Activated T-cell treated with anti-CD3 and anti-CD28 coated beads, Interleukin-2, amount 50 U/mL, for 24 hours (primary cell): ENCODE measurements around the gene RABAC1.
"Not testable (repeated sequence)": the region's sequence is repeated elsewhere in the genome, so short reads cannot be mapped to it uniquely, and the experiment has no call there.

Experiments
- DNase-seq: peaks from one replicate; pipeline ENCODE4 v3.0.0-alpha.2; 2020
- H3K27ac Mint-ChIP-seq: 2 replicates; pipeline ENCODE4 v1.8.0; 2020; ENCODE audit warnings: mild to moderate bottlenecking, mixed read lengths
- H3K27me3 Mint-ChIP-seq: 2 replicates; pipeline ENCODE4 v1.8.0; 2020; ENCODE audit warnings: mixed read lengths
- H3K36me3 Mint-ChIP-seq: 2 replicates; pipeline ENCODE4 v1.8.0; 2020; ENCODE audit warnings: low read depth, mixed read lengths
- H3K4me1 Mint-ChIP-seq: 2 replicates; pipeline ENCODE4 v1.8.0; 2020; ENCODE audit warnings: low read depth, mixed read lengths
- H3K4me3 Mint-ChIP-seq: 2 replicates; pipeline ENCODE4 v1.8.0; 2020; ENCODE audit warnings: mild to moderate bottlenecking, moderate library complexity, mixed read lengths
- H3K9me3 Mint-ChIP-seq: 2 replicates; pipeline ENCODE4 v1.8.0; 2020; ENCODE audit warnings: mixed read lengths

RABAC1 gene

GRCh38 chr19:41994521-41994971 is 35.4 kb upstream of the RABAC1 start:
- Mint-ChIP-seq H3K9me3 (no peaks in the 10 kb centered on the region), H3K4me1 (peaks cover 28% of the 10 kb centered on the region), H3K27ac (no peak overlapping the region), H3K4me3 (peak overlapping the region; percentile 18), H3K27me3 (peaks cover 46% of the 10 kb centered on the region), H3K36me3 (no peaks in the 10 kb centered on the region)
- DNase-seq = peak; percentile 31

- DNase-seq = peak; percentile 81
- H3K9me3 Mint-ChIP-seq = no peaks in the 10 kb centered on the region
- no peak within 1 kb of the TSS for H3K27ac Mint-ChIP-seq
- H3K4me3 Mint-ChIP-seq = peak within 1 kb of the TSS; percentile 79
- peaks cover 26% of the 10 kb centered on the region for H3K4me1 Mint-ChIP-seq
- H3K36me3 Mint-ChIP-seq = no peaks in the 10 kb centered on the region
- H3K27me3 Mint-ChIP-seq = peaks cover 42% of the 10 kb centered on the region
Measured at GRCh38 chr19:41993612-41994483, 34.7 kb upstream of the RABAC1 start, which contains the start of gene ATP1A3. Gene ATP1A3, minus strand, starts transcription at chr19:41994230. Its CDS starts 154 bp downstream, at chr19:41994076.

GRCh38 chr19:41991925-41992569 is 32.9 kb upstream of the RABAC1 start:
- not testable (repeated sequence) for H3K4me3 Mint-ChIP-seq, H3K9me3 Mint-ChIP-seq, H3K27ac Mint-ChIP-seq, DNase-seq, H3K36me3 Mint-ChIP-seq
- peaks cover 29% of the 10 kb centered on the region for H3K27me3 Mint-ChIP-seq
- peaks cover 18% of the 10 kb centered on the region for H3K4me1 Mint-ChIP-seq

DNA sequence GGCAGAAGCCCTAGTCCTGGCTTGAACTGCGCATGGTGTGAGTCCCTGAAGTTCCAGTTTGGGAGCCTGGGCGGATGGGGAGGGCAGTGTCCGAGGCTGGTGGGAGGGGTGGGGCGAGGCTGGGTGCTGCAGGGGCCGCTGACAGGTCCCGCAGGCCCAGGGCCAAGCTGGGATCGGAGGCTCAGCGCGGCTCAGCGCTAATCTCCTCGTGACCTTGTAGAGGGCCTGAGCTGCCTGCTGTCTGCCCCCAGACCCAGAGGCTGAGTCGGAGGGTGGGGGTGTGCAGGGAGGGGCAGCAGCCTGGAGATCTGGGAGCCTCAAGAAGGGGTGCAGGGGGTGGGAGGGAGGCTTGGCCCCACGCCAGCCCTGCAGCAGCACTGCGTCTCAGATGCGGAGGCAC is 31.9 kb upstream of the RABAC1 start:
- peaks cover 19% of the 10 kb centered on the region for H3K27me3 Mint-ChIP-seq
- no peak for DNase-seq
- peaks cover 2% of the 10 kb centered on the region for H3K36me3 Mint-ChIP-seq
- no peaks in the 10 kb centered on the region for H3K9me3 Mint-ChIP-seq
- no peak overlapping the region for H3K4me3 Mint-ChIP-seq
- H3K27ac Mint-ChIP-seq = no peak overlapping the region
- H3K4me1 Mint-ChIP-seq = peaks cover 13% of the 10 kb centered on the region

DNA sequence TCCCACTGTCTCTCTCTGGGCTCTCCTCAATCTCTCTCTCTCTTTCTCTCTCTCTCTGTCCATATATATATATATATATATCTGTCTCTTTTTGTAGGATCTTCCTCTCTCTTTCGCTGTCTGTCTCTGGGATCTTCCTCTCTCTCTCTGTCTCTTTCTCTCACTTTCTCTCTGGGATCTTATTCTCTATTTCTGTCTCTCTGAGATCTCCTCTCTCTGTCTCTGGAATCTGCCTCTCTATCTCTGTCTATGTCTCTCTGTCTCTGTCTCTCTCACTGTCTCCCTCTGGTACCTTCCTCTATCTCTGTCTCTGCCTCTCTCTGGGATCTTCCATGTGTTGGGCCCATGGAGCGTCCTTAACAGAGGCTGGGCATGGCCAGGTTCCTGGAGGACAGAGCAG is 31.5 kb upstream of the RABAC1 start:
- Mint-ChIP-seq H3K27ac (no peak overlapping the region), H3K27me3 (peaks cover 15% of the 10 kb centered on the region), H3K4me3 (no peak overlapping the region), H3K36me3 (peaks cover 2% of the 10 kb centered on the region), H3K9me3 (no peaks in the 10 kb centered on the region), H3K4me1 (peaks cover 13% of the 10 kb centered on the region)
- no peak for DNase-seq

- H3K27ac Mint-ChIP-seq = no peak overlapping the region
- peaks cover 9% of the 10 kb centered on the region for H3K27me3 Mint-ChIP-seq
- H3K4me3 Mint-ChIP-seq = no peak overlapping the region
- H3K4me1 Mint-ChIP-seq = peaks cover 9% of the 10 kb centered on the region
- no peak for DNase-seq
- H3K9me3 Mint-ChIP-seq = no peaks in the 10 kb centered on the region
- H3K36me3 Mint-ChIP-seq = peaks cover 5% of the 10 kb centered on the region
Measured at GRCh38 chr19:41990028-41990427, 30.9 kb upstream of the RABAC1 start.

- Mint-ChIP-seq H3K36me3 (peaks cover 5% of the 10 kb centered on the region), H3K27me3 (peaks cover 4% of the 10 kb centered on the region), H3K9me3 (no peaks in the 10 kb centered on the region), H3K27ac (no peak overlapping the region), H3K4me3 (no peak overlapping the region), H3K4me1 (peaks cover 5% of the 10 kb centered on the region)
- DNase-seq = no peak
Measured at GRCh38 chr19:41988947-41989346, 29.8 kb upstream of the RABAC1 start.

GRCh38 chr19:41987141-41987860 is 28.2 kb upstream of the RABAC1 start:
- H3K27me3 Mint-ChIP-seq = no peaks in the 10 kb centered on the region

DNA sequence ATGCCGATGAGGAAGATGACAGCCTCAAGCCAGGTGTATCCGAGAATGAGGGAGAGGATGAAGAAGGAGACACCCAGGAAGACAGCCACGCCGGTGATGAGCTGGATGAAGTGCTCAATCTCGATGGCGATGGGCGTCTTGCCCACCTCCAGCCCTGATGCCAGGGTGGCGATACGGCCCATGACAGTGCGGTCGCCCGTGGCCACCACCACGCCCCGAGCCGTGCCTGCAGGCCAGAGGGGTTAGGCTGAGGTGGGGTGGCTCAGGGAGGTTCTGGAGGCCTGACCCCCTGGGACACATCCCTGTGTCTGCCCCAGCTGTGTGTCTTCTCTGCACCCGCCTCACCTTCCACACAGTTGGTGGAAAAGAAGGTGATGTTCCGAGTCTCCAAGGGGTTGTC is 25.8 kb upstream of the RABAC1 start:
- Mint-ChIP-seq H3K36me3 (peaks cover 9% of the 10 kb centered on the region), H3K27ac (no peak overlapping the region), H3K27me3 (no peaks in the 10 kb centered on the region), H3K4me1 (no peaks in the 10 kb centered on the region), H3K4me3 (no peak overlapping the region), H3K9me3 (no peaks in the 10 kb centered on the region)
- DNase-seq = no peak

More at GRCh38 chr19:41987141-41987860, 28.2 kb upstream of the RABAC1 start:
- H3K4me1 Mint-ChIP-seq = no peaks in the 10 kb centered on the region
- H3K4me3 Mint-ChIP-seq = no peak overlapping the region
- H3K36me3 Mint-ChIP-seq = peaks cover 5% of the 10 kb centered on the region
- no peaks in the 10 kb centered on the region for H3K9me3 Mint-ChIP-seq
- no peak for DNase-seq
- no peak overlapping the region for H3K27ac Mint-ChIP-seq

GRCh38 chr19:41981724-41982123 is 22.6 kb upstream of the RABAC1 start:
- Mint-ChIP-seq H3K4me1 (no peaks in the 10 kb centered on the region), H3K9me3 (no peaks in the 10 kb centered on the region), H3K27me3 (no peaks in the 10 kb centered on the region), H3K27ac (no peak overlapping the region), H3K36me3 (peaks cover 7% of the 10 kb centered on the region), H3K4me3 (no peak overlapping the region)
- DNase-seq = no peak

- no peaks in the 10 kb centered on the region for H3K27me3 Mint-ChIP-seq
- H3K4me1 Mint-ChIP-seq = no peaks in the 10 kb centered on the region
- no peak for DNase-seq
- H3K9me3 Mint-ChIP-seq = no peaks in the 10 kb centered on the region
- peaks cover 6% of the 10 kb centered on the region for H3K36me3 Mint-ChIP-seq
- H3K27ac Mint-ChIP-seq = no peak overlapping the region
- H3K4me3 Mint-ChIP-seq = no peak overlapping the region
Measured at GRCh38 chr19:41978470-41978869, 19.3 kb upstream of the RABAC1 start.

- Mint-ChIP-seq H3K27ac (no peak overlapping the region), H3K4me3 (no peak overlapping the region), H3K4me1 (no peaks in the 10 kb centered on the region), H3K36me3 (peaks cover 6% of the 10 kb centered on the region), H3K9me3 (no peaks in the 10 kb centered on the region), H3K27me3 (no peaks in the 10 kb centered on the region)
- DNase-seq = no peak
Measured at GRCh38 chr19:41977916-41978315, 18.8 kb upstream of the RABAC1 start.

- no peak for DNase-seq
- Mint-ChIP-seq H3K4me1 (no peaks in the 10 kb centered on the region), H3K4me3 (no peak overlapping the region), H3K27ac (no peak overlapping the region), H3K36me3 (peaks cover 2% of the 10 kb centered on the region), H3K27me3 (no peaks in the 10 kb centered on the region), H3K9me3 (no peaks in the 10 kb centered on the region)
Measured at GRCh38 chr19:41974652-41975051, 15.5 kb upstream of the RABAC1 start.

GRCh38 chr19:41971363-41971762 is 12.2 kb upstream of the RABAC1 start:
- no peak overlapping the region for H3K4me3 Mint-ChIP-seq
- no peaks in the 10 kb centered on the region for H3K9me3 Mint-ChIP-seq
- peaks cover 5% of the 10 kb centered on the region for H3K36me3 Mint-ChIP-seq
- no peaks in the 10 kb centered on the region for H3K27me3 Mint-ChIP-seq
- no peak for DNase-seq
- no peaks in the 10 kb centered on the region for H3K4me1 Mint-ChIP-seq
- H3K27ac Mint-ChIP-seq = no peak overlapping the region
